SKM-1 (cell line): ENCODE results near the gene PCGF6.
A peak's percentile ranks its signal among the peaks of the same experiment; 100 is the strongest.

Experiments
- DNase-seq: peaks from one replicate; lab custom pipeline; 2025; ENCODE audit not compliant: unreplicated experiment; lab: John Stamatoyannopoulos, UW

PCGF6 gene

DNA sequence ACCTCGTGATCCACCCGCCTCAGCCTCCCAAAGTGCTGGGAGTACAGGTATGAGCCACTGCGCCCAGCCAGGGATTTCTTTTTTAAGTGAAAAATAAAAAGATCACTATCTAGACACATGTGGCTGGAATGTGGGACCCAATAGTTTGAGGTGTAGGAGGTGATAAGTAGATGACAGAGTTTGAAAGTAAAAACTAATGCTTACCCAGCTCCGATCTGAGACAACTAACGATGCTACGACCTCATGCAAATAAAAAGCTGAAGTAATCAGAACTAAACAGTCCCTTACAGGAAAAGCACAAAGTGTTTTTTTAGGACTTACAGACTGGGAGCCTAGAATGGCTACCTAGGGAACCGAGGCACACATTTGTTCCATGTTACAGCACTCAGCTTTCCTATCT is 23.0 kb downstream of the PCGF6 start:
- no peak for DNase-seq

DNA sequence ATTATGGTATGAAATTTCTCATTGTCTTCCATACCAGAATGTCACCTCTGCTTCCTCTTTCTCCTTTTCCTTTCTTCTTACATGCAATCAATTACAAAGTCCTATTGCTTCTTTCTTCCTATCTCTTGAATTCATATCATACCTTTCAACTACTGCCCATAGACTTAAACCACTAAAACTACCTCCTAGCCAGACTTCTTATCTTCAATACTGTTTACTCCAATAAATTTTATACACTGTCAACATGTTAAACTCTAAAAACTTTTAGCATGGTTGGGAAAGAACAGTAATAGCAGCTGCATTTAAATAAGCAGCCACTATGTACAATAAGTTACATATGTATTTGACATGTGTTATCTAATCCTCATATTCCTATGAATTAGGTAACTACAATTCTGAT is 34.9 kb downstream of the PCGF6 start:
- DNase-seq: no peak

GRCh38 chr10:103310197-103310596 is 40.7 kb downstream of the PCGF6 start:
- DNase-seq: no peak

DNA sequence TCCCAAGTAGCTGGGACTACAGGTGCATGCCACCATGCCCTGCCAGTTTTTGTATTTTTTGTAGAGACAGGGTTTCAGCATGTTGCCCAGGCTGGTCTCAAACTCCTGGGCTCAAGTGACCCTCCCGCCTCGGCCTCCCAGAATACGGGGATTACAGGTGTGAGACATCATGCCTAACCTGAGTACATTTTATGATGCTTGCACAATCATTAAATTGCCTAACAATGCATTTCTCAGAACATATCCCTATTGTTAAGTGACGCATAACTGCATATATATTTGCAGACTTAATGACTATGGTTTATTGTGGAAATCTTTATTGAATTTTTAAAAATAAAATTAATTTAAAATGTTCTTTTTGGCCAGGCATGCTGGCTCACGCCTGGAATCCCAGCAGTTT is 43.3 kb downstream of the PCGF6 start:
- no peak for DNase-seq

GRCh38 chr10:103295374-103296015 is 55.4 kb downstream of the PCGF6 start:
- DNase-seq: no peak

DNA sequence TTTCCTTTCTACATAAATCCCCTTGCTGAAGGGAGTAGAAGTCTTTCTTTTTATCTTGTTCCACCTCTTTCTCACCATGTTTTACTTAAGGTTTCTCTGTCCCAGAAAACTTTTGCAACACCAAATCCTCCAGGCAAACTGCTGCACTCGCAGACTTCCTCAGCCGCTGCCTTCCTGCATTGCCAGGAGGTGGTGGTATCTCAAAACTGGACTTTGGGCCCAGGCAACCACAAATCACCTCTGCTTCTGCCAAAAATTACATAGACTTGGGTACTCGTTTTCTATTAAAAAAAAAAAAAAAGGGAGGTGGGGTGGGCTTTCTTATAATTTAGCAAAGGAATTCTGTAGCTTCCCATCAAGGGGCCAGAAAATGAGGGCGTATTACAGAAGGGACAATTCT is 59.4 kb downstream of the PCGF6 start:
- no peak for DNase-seq

- no peak for DNase-seq
These were observed 62.9 kb downstream of the PCGF6 start for GRCh38 chr10:103287992-103288391.

GRCh38 chr10:103284170-103284569 is 66.8 kb downstream of the PCGF6 start:
- peak; percentile 19 for DNase-seq

DNA sequence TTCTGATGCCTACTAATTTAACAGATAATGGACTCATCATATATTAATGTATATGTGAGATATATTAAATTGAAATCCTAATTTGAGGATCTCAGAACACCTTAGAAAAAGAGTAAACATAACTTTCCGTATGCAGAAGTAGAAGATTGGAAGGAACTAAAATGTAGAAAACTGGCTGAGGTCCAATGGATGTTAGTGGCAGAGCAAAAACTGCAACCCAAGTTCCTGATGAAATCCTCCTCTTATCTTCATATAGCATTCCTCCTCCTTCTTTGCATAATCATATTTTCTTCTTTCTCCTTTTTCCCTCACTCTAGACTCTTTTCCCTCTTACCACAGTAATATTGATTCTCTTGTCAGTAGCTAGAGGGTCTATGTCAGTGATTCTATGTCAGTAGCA is 68.0 kb downstream of the PCGF6 start:
- no peak for DNase-seq

GRCh38 chr10:103281753-103282152 is 69.2 kb downstream of the PCGF6 start:
- no peak for DNase-seq

DNA sequence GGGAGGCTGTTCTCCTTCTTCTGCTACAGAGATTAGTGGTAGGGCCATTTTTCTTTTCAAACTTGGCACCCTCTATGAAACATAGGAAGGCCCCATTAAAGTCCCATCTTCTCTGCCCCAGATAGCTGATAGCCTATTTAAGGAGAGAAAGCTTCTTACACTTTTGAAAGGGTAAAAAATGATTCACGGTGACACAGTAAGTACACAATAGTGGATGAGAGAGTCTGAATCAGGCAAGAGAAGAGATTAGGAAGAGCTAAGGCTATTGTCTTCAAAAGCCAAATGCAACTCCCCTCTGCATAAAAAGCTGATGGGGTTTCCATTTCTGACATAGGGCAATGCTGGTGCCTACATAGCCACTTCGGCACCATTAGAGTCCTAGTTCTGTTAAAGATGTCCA is 70.4 kb downstream of the PCGF6 start:
- DNase-seq: no peak

DNA sequence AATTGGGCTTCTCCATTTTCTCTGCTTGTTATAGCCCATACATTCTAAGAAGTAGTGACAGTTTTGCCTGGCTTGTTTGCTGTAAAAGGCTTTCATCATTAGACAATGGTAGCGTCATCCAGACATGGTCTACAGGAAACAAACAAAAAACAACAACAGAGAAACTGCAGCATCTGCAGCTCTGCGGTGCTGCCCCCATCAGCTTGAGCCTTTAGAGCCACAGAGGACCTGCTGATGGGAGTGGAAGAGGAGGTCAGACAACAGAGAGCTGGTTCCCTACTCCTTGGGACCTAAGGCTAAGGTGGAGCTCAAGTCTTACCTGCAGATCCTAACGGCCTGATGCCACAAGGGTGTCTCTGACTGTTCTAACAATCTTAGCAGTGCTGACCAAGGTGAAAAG is 70.9 kb downstream of the PCGF6 start:
- no peak for DNase-seq

GRCh38 chr10:103278862-103279298 is 72.1 kb downstream of the PCGF6 start:
- no peak for DNase-seq

- DNase-seq: no peak
These were observed 72.5 kb downstream of the PCGF6 start for GRCh38 chr10:103278537-103278823.

DNA sequence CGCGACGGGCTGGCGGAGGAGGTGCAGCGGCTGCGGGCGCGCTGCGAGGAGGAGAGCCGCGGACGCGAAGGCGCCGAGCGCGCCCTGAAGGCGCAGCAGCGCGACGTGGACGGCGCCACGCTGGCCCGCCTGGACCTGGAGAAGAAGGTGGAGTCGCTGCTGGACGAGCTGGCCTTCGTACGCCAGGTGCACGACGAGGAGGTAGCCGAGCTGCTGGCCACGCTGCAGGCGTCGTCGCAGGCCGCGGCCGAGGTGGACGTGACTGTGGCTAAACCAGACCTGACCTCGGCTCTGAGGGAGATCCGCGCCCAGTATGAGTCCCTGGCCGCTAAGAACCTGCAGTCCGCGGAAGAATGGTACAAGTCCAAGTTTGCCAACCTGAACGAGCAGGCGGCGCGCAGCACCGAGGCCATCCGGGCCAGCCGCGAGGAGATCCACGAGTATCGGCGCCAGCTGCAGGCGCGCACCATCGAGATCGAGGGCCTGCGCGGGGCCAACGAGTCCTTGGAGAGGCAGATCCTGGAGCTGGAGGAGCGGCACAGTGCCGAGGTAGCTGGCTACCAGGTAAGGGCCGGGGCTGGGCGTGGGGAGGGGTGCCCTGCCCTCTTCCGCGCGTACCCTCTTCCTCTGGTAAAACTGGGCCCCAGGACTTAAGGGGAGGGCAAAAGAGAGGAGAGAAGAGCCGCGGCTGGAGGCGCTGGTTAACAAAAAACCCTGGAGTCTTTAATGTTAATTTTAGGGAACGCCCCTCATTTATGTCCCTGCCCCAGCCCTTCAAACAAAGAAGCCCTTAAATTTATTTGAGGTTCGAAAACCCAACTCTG is 73.0 kb downstream of the PCGF6 start:
- DNase-seq: no peak

- DNase-seq: no peak
These were observed 73.8 kb downstream of the PCGF6 start, which contains the start of gene INA for GRCh38 chr10:103276896-103277712. INA (plus strand) TSS chr10:103277138; CDS start chr10:103277212, 74 bp downstream.

DNA sequence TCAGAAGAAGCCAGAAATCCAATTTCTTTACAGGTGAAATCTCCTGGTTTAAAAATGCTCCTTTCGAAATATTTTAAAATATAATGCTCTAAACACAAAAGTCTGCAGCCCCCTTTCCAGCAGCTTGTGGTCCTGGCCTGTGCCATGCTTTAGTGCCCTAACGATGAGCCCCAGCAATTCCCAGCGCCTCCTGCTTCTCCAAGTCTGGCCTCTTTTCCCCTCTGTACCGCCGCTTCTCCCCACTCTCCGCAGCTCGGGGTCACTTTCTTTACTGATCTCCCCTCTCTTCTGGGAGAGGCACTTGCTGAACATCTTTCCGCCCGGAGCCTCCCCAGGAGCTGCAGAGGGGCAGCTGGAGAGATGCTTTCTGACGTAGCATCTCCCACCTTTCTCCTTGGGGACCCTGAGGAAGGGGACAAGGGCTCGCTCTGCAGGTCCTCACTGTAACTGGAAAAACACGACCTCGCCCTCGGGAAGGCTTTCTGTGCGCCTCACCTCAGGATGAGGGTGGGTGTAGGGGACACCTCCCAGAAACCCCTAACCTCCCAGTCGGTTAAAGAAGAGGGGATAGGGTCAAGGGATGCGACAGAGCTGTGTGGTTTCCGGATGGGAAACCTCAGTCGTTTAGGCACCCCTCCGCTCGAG is 74.6 kb downstream of the PCGF6 start:
- DNase-seq: no peak

DNA sequence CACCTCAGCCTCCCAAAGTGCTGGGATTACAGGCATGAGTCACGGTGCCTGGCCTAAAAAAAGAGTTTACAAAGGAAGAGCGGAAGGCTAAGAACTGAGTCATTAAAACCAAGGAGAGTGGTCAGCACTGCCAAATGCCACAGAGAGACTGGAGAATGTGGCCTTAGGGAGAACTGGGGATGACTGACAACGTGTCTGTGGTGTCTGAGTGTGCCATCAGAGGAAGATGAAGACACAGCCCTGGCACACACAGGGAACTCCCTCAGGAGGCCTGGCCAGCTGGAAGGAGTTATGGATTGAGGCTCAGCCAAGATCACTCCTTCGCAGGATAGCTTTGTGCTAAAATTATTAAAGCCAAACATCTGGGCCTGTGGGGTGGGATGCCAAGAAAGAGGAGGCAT is 77.9 kb downstream of the PCGF6 start:
- no peak for DNase-seq

DNA sequence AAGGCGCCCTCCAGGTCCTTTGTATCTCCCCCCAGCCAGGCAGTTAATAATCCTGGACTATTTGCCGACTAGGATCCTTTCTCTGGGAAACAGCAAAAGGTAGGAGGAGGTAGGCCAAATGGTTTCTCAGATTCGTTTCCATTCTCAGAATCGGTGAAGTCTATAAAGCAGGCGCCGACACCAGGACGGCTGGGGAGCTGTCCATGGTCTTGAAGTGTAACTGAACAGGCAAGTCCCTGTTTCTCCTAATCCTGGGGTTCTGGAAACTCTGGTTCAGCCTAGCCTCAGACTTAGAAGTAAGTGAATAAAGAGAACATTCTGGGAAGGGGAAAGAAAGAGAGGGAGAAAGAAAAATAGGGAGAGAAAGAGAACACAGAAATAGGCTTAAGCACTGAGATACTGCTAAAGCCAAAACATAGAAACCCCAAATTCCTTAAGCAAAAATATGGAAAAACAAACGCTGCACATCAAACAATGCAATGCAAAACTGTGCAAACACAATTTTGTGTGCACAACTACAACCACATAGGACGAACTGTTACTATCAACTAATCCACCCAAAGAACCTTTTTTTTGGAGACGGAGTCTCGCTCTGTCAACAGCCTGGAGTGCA is 85.1 kb downstream of the PCGF6 start:
- no peak for DNase-seq

- no peak for DNase-seq
These were observed 88.7 kb downstream of the PCGF6 start for GRCh38 chr10:103262229-103262628.

DNA sequence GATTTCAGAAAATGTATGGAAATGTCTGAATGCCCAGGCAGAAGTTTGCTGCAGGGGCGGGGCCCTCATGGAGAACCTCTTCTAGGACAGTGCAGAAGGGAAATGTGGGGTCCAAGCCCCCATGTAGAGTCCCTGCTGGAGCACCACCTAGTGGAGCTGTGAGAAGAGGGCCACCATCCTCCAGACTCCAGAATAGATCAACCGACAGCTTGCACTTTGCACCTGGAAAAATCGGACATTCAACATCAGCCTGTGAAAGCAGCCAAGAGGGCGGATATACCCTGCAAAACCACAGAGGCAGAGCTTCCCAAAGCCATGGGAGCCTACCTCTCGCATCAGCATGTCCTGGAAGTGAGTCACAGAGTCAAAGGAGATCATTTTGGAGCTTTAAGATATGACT is 91.0 kb downstream of the PCGF6 start:
- no peak for DNase-seq
